ENCODE results near the gene AP3B1.

GRCh38 chr5:78178356-78178755 lies 116.1 kb downstream of the AP3B1 start:
- TF ChIP-seq CTCF (conservative IDR thresholded peaks at IDR 0.05 in 1 of 2, IDR thresholded peaks at IDR 0.05 in 1 of 2; ENCODE audit: low read depth in 1 of 2, low read length in 2 of 2) (no peak), EZH2 (IDR thresholded peaks at IDR 0.05; ENCODE audit: low read length, missing control alignments) (no peak)

Measured in fibroblast of lung (primary cell).